ENCODE measurements around the gene DPEP3.

DNA sequence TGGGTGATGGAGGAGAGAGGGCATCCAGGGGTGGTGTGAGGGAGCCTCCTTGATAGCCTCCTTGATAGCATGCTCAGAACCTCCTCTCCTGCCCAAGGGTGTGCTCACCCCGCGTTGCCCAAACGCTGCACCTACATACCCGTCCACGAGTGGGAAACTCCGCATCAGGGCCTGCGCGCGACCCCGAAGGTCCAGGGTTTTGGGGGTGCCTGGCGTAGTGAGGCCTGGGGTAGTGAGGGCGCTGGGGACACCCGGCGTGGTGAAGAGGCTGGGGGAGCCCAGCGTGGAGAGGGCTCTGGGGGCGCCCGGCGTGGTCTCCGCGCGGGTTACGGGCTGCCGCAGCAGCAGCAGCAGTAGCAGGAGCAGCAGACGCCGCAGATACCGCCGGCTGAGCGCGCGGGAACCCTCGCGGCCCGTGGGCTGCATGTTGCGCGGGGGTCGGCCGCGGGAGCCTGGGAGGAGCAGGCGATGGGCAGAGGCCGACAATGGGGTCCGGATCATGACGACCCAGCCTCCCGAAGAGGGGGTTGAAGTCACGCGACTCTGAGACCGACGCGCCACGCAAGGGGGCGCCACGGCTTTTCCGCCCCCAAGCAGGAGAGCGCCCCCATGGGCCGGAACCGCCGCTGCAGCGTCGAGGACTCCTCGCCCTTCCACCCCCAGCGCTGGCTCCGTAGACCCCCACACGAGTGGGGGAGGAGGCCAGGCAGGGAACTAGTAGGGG, at the start of gene DPEP3:
- TF ChIP-seq, protein P1, sequence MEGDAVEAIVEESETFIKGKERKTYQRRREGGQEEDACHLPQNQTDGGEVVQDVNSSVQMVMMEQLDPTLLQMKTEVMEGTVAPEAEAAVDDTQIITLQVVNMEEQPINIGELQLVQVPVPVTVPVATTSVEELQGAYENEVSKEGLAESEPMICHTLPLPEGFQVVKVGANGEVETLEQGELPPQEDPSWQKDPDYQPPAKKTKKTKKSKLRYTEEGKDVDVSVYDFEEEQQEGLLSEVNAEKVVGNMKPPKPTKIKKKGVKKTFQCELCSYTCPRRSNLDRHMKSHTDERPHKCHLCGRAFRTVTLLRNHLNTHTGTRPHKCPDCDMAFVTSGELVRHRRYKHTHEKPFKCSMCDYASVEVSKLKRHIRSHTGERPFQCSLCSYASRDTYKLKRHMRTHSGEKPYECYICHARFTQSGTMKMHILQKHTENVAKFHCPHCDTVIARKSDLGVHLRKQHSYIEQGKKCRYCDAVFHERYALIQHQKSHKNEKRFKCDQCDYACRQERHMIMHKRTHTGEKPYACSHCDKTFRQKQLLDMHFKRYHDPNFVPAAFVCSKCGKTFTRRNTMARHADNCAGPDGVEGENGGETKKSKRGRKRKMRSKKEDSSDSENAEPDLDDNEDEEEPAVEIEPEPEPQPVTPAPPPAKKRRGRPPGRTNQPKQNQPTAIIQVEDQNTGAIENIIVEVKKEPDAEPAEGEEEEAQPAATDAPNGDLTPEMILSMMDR (IDR thresholded peaks at IDR 0.05), result peak in 2 of 7 experiments; percentile 7
- TF ChIP-seq POLR2A (IDR thresholded peaks at IDR 0.05), result no peak
- no peak for TF ChIP-seq EP300 (IDR thresholded peaks at IDR 0.05)
- no peak for TF ChIP-seq POLR2AphosphoS5 (IDR thresholded peaks at IDR 0.05)

Measured in stomach (tissue), 4 donors.